ENCODE data around the gene DGCR8. TPM values are rescaled to one million over a fixed set of nuclear protein-coding genes. Genes with fewer than 3 reads are reported as not detected.

The DGCR8 gene
- total RNA-seq, 4 donors from 2014 or later, result 34.3 to 182 (median 64.7) TPM

DNA sequence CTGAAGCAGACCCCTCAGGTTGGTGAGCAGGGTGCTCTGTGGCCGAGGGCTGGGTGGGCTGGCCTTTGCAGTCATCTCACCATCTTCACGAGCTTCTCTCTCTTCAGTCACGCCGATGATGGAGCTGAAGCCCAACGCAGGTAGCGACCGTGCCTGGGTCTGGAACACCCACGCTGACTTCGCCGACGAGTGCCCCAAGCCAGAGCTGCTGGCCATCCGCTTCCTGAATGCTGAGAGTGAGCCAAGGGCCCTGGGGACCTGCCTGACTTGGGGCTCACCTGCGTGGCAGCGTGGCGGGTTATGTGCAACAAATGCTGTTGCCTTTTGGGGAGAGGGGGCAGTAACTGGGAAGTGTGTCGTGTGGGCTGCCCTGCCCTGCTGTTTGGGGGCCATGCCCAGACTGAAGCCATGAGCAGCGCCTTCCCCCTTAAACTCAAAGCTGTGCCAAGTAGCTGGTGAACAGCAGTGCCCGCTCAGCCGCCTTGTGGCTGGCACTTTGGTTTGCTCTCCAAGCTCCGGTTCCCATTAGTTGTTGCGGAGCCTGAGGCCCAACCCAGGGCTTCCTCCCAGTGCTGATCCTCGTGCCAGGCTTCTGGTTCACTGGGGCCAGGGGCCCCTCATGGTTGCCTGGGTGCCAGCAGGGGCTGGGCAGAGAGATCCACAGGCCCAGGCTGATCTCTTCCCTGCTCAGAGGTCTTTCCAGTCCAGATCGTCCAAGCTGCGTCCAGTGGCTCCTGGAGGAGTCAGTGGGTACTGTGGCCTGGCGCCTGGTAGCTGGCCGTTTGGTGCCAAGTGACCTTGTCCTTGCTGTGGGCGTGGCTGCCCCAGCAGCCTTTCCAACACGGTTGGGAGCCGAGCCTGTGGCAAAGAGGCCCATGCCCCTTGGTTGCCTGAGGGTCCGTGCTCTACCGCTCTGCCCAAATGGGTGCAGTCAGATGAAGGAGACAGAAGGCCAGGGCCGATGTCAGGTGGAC lies 45.4 kb downstream of the DGCR8 start:
- H3K36me3 ChIP-seq, result peaks cover 0 to 11% (median 2%) of the 10 kb centered on the region in 4 donors
- no peaks in the 10 kb centered on the region for H3K27me3 ChIP-seq
- no peak overlapping the region for H3K27ac ChIP-seq
- no peak for DNase-seq
- H3K9me3 ChIP-seq, result no peaks in the 10 kb centered on the region
- intact Hi-C loops (cut with DNase I; ENCODE audit: low total_unique reads), result loop anchor here (10.0 kb wide), 1 partner anchor 151 kb away; no protein-coding TSS in a partner anchor
- 89% methylated on average over 31 of the region's 32 CpGs; no CpG with 5 or more reads in 1 of the 2 donors for WGBS, 2 donors (ENCODE audit: low coverage in 1 of 2)
- H3K4me3 ChIP-seq, result no peak overlapping the region
- TF ChIP-seq POLR2A (IDR thresholded peaks at IDR 0.05) (no peak), EP300 (IDR thresholded peaks at IDR 0.05; ENCODE audit: low read depth) (no peak), POLR2AphosphoS5 (IDR thresholded peaks at IDR 0.05) (no peak)
- TF ChIP-seq, protein P1, sequence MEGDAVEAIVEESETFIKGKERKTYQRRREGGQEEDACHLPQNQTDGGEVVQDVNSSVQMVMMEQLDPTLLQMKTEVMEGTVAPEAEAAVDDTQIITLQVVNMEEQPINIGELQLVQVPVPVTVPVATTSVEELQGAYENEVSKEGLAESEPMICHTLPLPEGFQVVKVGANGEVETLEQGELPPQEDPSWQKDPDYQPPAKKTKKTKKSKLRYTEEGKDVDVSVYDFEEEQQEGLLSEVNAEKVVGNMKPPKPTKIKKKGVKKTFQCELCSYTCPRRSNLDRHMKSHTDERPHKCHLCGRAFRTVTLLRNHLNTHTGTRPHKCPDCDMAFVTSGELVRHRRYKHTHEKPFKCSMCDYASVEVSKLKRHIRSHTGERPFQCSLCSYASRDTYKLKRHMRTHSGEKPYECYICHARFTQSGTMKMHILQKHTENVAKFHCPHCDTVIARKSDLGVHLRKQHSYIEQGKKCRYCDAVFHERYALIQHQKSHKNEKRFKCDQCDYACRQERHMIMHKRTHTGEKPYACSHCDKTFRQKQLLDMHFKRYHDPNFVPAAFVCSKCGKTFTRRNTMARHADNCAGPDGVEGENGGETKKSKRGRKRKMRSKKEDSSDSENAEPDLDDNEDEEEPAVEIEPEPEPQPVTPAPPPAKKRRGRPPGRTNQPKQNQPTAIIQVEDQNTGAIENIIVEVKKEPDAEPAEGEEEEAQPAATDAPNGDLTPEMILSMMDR (IDR thresholded peaks at IDR 0.05), result no peak
- in situ Hi-C loops (cut with MboI; ENCODE audit: low pct_ligation_motif_present in 1 of 4, low pct_unique_long_range_greater_than_20kb in 1 of 4, low sequenced_read_pairs in 3 of 4), result no loop called here
- H3K4me1 ChIP-seq, result peaks cover 0 to 5% (median 0%) of the 10 kb centered on the region in 4 donors

DNA sequence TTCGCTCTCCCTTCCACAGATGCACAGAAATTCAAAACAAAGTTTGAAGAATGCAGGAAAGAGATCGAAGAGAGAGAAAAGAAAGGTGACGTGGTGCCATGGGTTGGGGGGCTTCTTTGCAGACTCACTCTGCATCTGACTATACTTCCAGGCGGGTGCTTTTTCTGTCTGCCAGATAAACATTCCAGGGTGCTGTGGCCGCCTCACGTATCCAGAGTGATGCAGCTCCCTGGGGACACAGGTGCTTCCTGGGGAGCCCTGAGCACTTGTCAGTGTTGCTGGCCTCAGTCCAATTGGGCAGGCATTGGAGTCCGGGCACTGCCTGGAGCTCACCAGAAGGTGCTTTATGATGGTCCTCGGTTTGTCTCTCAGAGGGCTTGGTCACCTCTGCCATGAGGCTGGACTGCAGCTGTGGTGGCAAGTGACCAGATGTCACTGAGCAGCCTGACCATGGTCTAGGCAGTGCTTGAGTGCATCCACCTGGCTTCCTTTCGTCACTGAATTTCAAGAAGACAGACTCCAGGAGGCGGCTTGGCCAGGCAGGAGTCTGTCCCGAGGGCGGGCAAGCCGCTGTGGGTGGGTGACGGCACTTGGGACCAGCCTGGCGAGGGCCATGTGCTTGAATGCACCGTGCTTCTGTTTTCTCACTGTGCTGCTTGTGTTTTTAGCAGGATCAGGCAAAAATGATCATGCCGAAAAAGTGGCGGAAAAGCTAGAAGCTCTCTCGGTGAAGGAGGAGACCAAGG lies 46.4 kb downstream of the DGCR8 start:
- no peak overlapping the region for H3K27ac ChIP-seq
- H3K4me1 ChIP-seq, result peaks cover 0 to 7% (median 0%) of the 10 kb centered on the region in 4 donors
- 82 to 94% methylated on average over 6 to 19 of the region's 19 CpGs for WGBS, 2 donors (ENCODE audit: low coverage in 1 of 2)
- intact Hi-C loops (cut with DNase I; ENCODE audit: low total_unique reads) (loop anchor here (10.0 kb wide), 1 partner anchor 152 kb away; no protein-coding TSS in a partner anchor), in situ Hi-C loops (cut with MboI; ENCODE audit: low pct_ligation_motif_present in 1 of 4, low pct_unique_long_range_greater_than_20kb in 1 of 4, low sequenced_read_pairs in 3 of 4) (no loop called here)
- peaks cover 0 to 11% (median 2%) of the 10 kb centered on the region in 4 donors for H3K36me3 ChIP-seq
- no peaks in the 10 kb centered on the region for H3K9me3 ChIP-seq
- no peak for DNase-seq
- H3K4me3 ChIP-seq, result no peak overlapping the region
- TF ChIP-seq POLR2A (IDR thresholded peaks at IDR 0.05) (no peak), EP300 (IDR thresholded peaks at IDR 0.05; ENCODE audit: low read depth) (no peak), POLR2AphosphoS5 (IDR thresholded peaks at IDR 0.05) (no peak)
- TF ChIP-seq, protein P1 (IDR thresholded peaks at IDR 0.05), result no peak
- no peaks in the 10 kb centered on the region for H3K27me3 ChIP-seq

DNA sequence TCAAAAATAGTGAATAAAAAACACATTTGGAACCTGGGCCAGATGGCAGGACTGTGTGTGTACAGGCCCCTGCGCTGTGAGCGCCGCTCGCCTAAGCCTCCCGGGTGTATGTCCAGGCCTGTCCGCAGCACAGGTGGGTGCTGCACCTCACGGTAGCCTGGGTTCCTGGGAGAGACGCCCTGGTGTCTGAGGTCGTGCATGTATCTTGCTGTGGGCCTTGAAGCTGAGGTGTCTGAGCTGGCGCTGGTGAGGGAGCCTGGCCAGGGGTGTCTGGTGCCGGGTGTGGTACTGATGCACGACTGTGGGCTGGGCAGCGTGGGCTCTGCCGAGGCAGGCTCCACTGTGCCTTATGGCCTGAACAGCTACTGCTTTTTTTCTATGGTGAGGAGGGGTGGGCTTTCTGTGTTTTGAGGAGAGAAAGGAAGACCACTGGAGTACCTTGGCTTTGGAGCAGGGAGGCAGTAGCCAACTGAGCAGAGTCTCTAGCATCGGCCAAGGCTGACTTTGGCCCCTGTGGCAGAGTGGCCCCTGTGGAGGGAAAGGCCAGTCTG lies 47.4 kb downstream of the DGCR8 start:
- DNase-seq, result no peak
- no peak overlapping the region for H3K4me3 ChIP-seq
- H3K27me3 ChIP-seq, result no peaks in the 10 kb centered on the region
- intact Hi-C loops (cut with DNase I; ENCODE audit: low total_unique reads), result loop anchor here (10.0 kb wide), 1 partner anchor 153 kb away; no protein-coding TSS in a partner anchor
- 93% methylated on average over 15 of the region's 15 CpGs; no CpG with 5 or more reads in 1 of the 2 donors for WGBS, 2 donors (ENCODE audit: low coverage in 1 of 2)
- H3K36me3 ChIP-seq, result peaks cover 0 to 11% (median 2%) of the 10 kb centered on the region in 4 donors
- no peak overlapping the region for H3K27ac ChIP-seq
- H3K4me1 ChIP-seq, result peaks cover under 1 to 9% (median 2%) of the 10 kb centered on the region in 4 donors
- H3K9me3 ChIP-seq, result no peaks in the 10 kb centered on the region
- in situ Hi-C loops (cut with MboI; ENCODE audit: low pct_ligation_motif_present in 1 of 4, low pct_unique_long_range_greater_than_20kb in 1 of 4, low sequenced_read_pairs in 3 of 4), result no loop called here
- TF ChIP-seq, protein P1 (IDR thresholded peaks at IDR 0.05), result no peak
- TF ChIP-seq EP300 (IDR thresholded peaks at IDR 0.05; ENCODE audit: low read depth) (no peak), POLR2AphosphoS5 (IDR thresholded peaks at IDR 0.05) (no peak)
